ENCODE results near the gene SRSF4. TPM values are rescaled to one million over a fixed set of nuclear protein-coding genes. Genes with fewer than 3 reads are reported as not detected.

SRSF4 gene
- total and polyA plus RNA-seq, 4 experiments from 2014 or later, result 60.2 to 104 (median 85.1) TPM

- peaks cover 5 to 19% of the 10 kb centered on the region in 2 donors for H3K27me3 Mint-ChIP-seq
- no peaks in the 10 kb centered on the region for H3K27me3 ChIP-seq (ENCODE audit: insufficient read depth, low read length)
- CTCF ChIA-PET (ENCODE audit: partially characterized antibody), result interaction anchor here (0.6 to 3.7 kb wide), 4 partner anchors 13 to 241 kb away, joined by 3 to 18 read pairs (median 4); no protein-coding TSS in a partner anchor
Measured at GRCh38 chr1:29123053-29123886, 58.4 kb downstream of the SRSF4 start.

GRCh38 chr1:29122682-29123052 lies 59.0 kb downstream of the SRSF4 start:
- H3K27ac Mint-ChIP-seq, result no peak overlapping the region
- Histone ChIP-seq H3K36me3 (ENCODE audit: insufficient read depth, low read length) (peaks cover 6% of the 10 kb centered on the region), H3K9me3 (ENCODE audit: control insufficient read depth in 1 of 2, low read length in 2 of 2) (no peaks in the 10 kb centered on the region), H3K4me3 (ENCODE audit: low read length in 2 of 2) (peak overlapping the region in 1 of 2 donors; percentile 35), H3K4me1 (ENCODE audit: insufficient read depth, low read length) (peaks cover 25% of the 10 kb centered on the region), H3K27me3 (ENCODE audit: insufficient read depth, low read length) (no peaks in the 10 kb centered on the region), H3K27ac (ENCODE audit: low read depth, low read length) (no peak overlapping the region)
- intact Hi-C loops (cut with micrococcal nuclease), result loop anchor here (10.0 kb wide), 1 partner anchor 62 kb away; the partner anchor contains the start of gene SRSF4
- DNase-seq, result peak in 2 of 5 donors; percentile 16 to 33
- ChIA-PET POLR2A (ENCODE audit: partially characterized antibody) (interaction anchor here (0.6 to 1.6 kb wide), 3 partner anchors 9 to 76 kb away, joined by 3 to 9 read pairs (median 3); partner anchors contain the start of gene SRSF4), CTCF (ENCODE audit: partially characterized antibody) (interaction anchor here (0.6 to 3.7 kb wide), 5 partner anchors 12 to 80 kb away, joined by 3 to 20 read pairs (median 4); partner anchors contain the start of gene SRSF4)
- H3K4me3 Mint-ChIP-seq, result peak overlapping the region; percentile 42 to 82 (median 78)
- H3K27me3 Mint-ChIP-seq, result peaks cover 5 to 17% of the 10 kb centered on the region in 2 donors
- H3K4me1 Mint-ChIP-seq, result peaks cover 3 to 21% (median 11%) of the 10 kb centered on the region in 4 donors
- H3K9me3 Mint-ChIP-seq, result peaks cover 0 to 5% (median 0%) of the 10 kb centered on the region in 8 donors
- H3K36me3 Mint-ChIP-seq, result peaks cover 17 to 22% of the 10 kb centered on the region in 2 donors

More at GRCh38 chr1:29123053-29123886, 58.4 kb downstream of the SRSF4 start:
- intact Hi-C loops (cut with micrococcal nuclease), result loop anchor here (10.0 kb wide), 1 partner anchor 62 kb away; the partner anchor contains the start of gene SRSF4
- Mint-ChIP-seq H3K27ac (peak overlapping the region in 1 of 7 donors; percentile 36), H3K9me3 (peaks cover 0 to 5% (median 0%) of the 10 kb centered on the region in 8 donors), H3K36me3 (peaks cover 16 to 19% of the 10 kb centered on the region in 2 donors), H3K4me3 (peak overlapping the region; percentile 77 to 82 (median 80)), H3K4me1 (peaks cover 3 to 21% (median 11%) of the 10 kb centered on the region in 4 donors)
- DNase-seq, result peak in 4 of 5 donors; percentile 25 to 45 (median 35)
- Histone ChIP-seq H3K9me3 (ENCODE audit: control insufficient read depth in 1 of 2, low read length in 2 of 2) (no peaks in the 10 kb centered on the region), H3K4me1 (ENCODE audit: insufficient read depth, low read length) (peaks cover 25% of the 10 kb centered on the region), H3K4me3 (ENCODE audit: low read length in 2 of 2) (peak overlapping the region in 1 of 2 donors; percentile 35), H3K27ac (ENCODE audit: low read depth, low read length) (no peak overlapping the region), H3K36me3 (ENCODE audit: insufficient read depth, low read length) (peaks cover 4% of the 10 kb centered on the region)
- POLR2A ChIA-PET (ENCODE audit: partially characterized antibody), result interaction anchor here (1.0 to 1.6 kb wide), 4 partner anchors 17 to 541 kb away, joined by 3 to 9 read pairs (median 6); partner anchors contain the start of gene SRSF4

- Histone ChIP-seq H3K27me3 (ENCODE audit: insufficient read depth, low read length) (no peaks in the 10 kb centered on the region), H3K4me1 (ENCODE audit: insufficient read depth, low read length) (peaks cover 25% of the 10 kb centered on the region), H3K36me3 (ENCODE audit: insufficient read depth, low read length) (peaks cover 11% of the 10 kb centered on the region), H3K4me3 (ENCODE audit: low read length in 2 of 2) (peak overlapping the region in 1 of 2 donors; percentile 35), H3K9me3 (ENCODE audit: control insufficient read depth in 1 of 2, low read length in 2 of 2) (no peaks in the 10 kb centered on the region), H3K27ac (ENCODE audit: low read depth, low read length) (no peak overlapping the region)
- H3K27me3 Mint-ChIP-seq, result peaks cover 5 to 17% of the 10 kb centered on the region in 2 donors
- peak in 4 of 5 donors; percentile 12 to 24 (median 20) for DNase-seq
- H3K4me1 Mint-ChIP-seq, result peaks cover 3 to 21% (median 11%) of the 10 kb centered on the region in 4 donors
- ChIA-PET POLR2A (ENCODE audit: partially characterized antibody) (interaction anchor here (0.6 to 1.6 kb wide), 3 partner anchors 9 to 75 kb away, joined by 3 to 9 read pairs (median 3); partner anchors contain the start of gene SRSF4), CTCF (ENCODE audit: partially characterized antibody) (interaction anchor here (0.5 to 3.7 kb wide), 7 partner anchors 11 to 239 kb away, joined by 3 to 20 read pairs (median 3); partner anchors contain the start of gene SRSF4)
- peak overlapping the region in 1 of 7 donors; percentile 56 for H3K27ac Mint-ChIP-seq
- peaks cover 0 to 5% (median 0%) of the 10 kb centered on the region in 8 donors for H3K9me3 Mint-ChIP-seq
- H3K4me3 Mint-ChIP-seq, result peak overlapping the region in 5 of 8 donors; percentile 33 to 69 (median 47)
- intact Hi-C loops (cut with micrococcal nuclease), result loop anchor here (1.0 to 10.0 kb wide), 3 partner anchors 63 to 240 kb away; partner anchors contain the start of gene SRSF4
- peaks cover 23 to 28% of the 10 kb centered on the region in 2 donors for H3K36me3 Mint-ChIP-seq
Measured at GRCh38 chr1:29121936-29122681, 59.6 kb downstream of the SRSF4 start.

GRCh38 chr1:29121516-29121935 lies 60.2 kb downstream of the SRSF4 start:
- peaks cover 25% of the 10 kb centered on the region for H3K4me1 ChIP-seq (ENCODE audit: insufficient read depth, low read length)
- DNase-seq, result peak in 2 of 5 donors; percentile 10 to 19
- peak overlapping the region in 1 of 2 donors; percentile 35 for H3K4me3 ChIP-seq (ENCODE audit: low read length in 2 of 2)
- ChIA-PET POLR2A (ENCODE audit: partially characterized antibody) (interaction anchor here (1.6 kb wide), 1 partner anchor 60 kb away, joined by 9 read pairs; the partner anchor contains the start of gene SRSF4), CTCF (ENCODE audit: partially characterized antibody) (interaction anchor here (0.5 to 3.7 kb wide), 9 partner anchors 11 to 239 kb away, joined by 3 to 20 read pairs (median 3); partner anchors contain the start of gene SRSF4)
- Mint-ChIP-seq H3K4me1 (peaks cover 3 to 21% (median 11%) of the 10 kb centered on the region in 4 donors), H3K27ac (no peak overlapping the region), H3K4me3 (peak overlapping the region in 2 of 8 donors; percentile 43), H3K9me3 (peaks cover 0 to 5% (median 0%) of the 10 kb centered on the region in 8 donors), H3K27me3 (peaks cover 5 to 17% of the 10 kb centered on the region in 2 donors), H3K36me3 (peaks cover 29 to 33% of the 10 kb centered on the region in 2 donors)
- H3K9me3 ChIP-seq (ENCODE audit: control insufficient read depth in 1 of 2, low read length in 2 of 2), result no peaks in the 10 kb centered on the region
- intact Hi-C loops (cut with micrococcal nuclease), result loop anchor here (1.0 to 10.0 kb wide), 3 partner anchors 63 to 239 kb away; partner anchors contain the start of gene SRSF4
- H3K27ac ChIP-seq (ENCODE audit: low read depth, low read length), result no peak overlapping the region
- no peaks in the 10 kb centered on the region for H3K27me3 ChIP-seq (ENCODE audit: insufficient read depth, low read length)
- peaks cover 16% of the 10 kb centered on the region for H3K36me3 ChIP-seq (ENCODE audit: insufficient read depth, low read length)

GRCh38 chr1:29120947-29121485 lies 60.7 kb downstream of the SRSF4 start:
- H3K9me3 ChIP-seq (ENCODE audit: control insufficient read depth in 1 of 2, low read length in 2 of 2), result no peaks in the 10 kb centered on the region
- no peak overlapping the region for H3K27ac Mint-ChIP-seq
- peaks cover 0 to 5% (median 0%) of the 10 kb centered on the region in 8 donors for H3K9me3 Mint-ChIP-seq
- H3K36me3 ChIP-seq (ENCODE audit: insufficient read depth, low read length), result peaks cover 21% of the 10 kb centered on the region
- H3K4me1 ChIP-seq (ENCODE audit: insufficient read depth, low read length), result peaks cover 25% of the 10 kb centered on the region
- H3K4me3 ChIP-seq (ENCODE audit: low read length in 2 of 2), result no peak overlapping the region
- POLR2A ChIA-PET (ENCODE audit: partially characterized antibody), result interaction anchor here (1.0 to 1.6 kb wide), 2 partner anchors 14 to 61 kb away, joined by 4 to 9 read pairs; partner anchors contain the start of gene SRSF4
- peaks cover 3 to 21% (median 10%) of the 10 kb centered on the region in 4 donors for H3K4me1 Mint-ChIP-seq
- DNase-seq, result peak; percentile 55 to 68 (median 63)
- no peak overlapping the region for H3K27ac ChIP-seq (ENCODE audit: low read depth, low read length)
- H3K36me3 Mint-ChIP-seq, result peaks cover 34 to 37% of the 10 kb centered on the region in 2 donors
- peaks cover 5 to 15% of the 10 kb centered on the region in 2 donors for H3K27me3 Mint-ChIP-seq
- intact Hi-C loops (cut with micrococcal nuclease), result loop anchor here (1.0 to 10.0 kb wide), 3 partner anchors 64 to 239 kb away; partner anchors contain the start of gene SRSF4
- peak overlapping the region in 4 of 8 donors; percentile 17 to 41 (median 33) for H3K4me3 Mint-ChIP-seq
- CTCF ChIA-PET (ENCODE audit: partially characterized antibody), result interaction anchor here (1.1 to 3.7 kb wide), 8 partner anchors 10 to 239 kb away, joined by 3 to 20 read pairs (median 4); no protein-coding TSS in a partner anchor
- H3K27me3 ChIP-seq (ENCODE audit: insufficient read depth, low read length), result no peaks in the 10 kb centered on the region

All from CD4-positive, alpha-beta memory T cell (primary cell).